Measurements from ENCODE around the gene MPHOSPH6. TPM values are rescaled to one million over a fixed set of nuclear protein-coding genes. Genes with fewer than 3 reads are reported as not detected.
A peak's percentile ranks its signal among the peaks of the same experiment; 100 is the strongest.

Gene MPHOSPH6
- total and polyA plus RNA-seq, 2 of the 13 experiments (the other 11 are each of a cell fraction or from before 2014, with no cell fraction given), result 28.4 to 76.4 TPM

DNA sequence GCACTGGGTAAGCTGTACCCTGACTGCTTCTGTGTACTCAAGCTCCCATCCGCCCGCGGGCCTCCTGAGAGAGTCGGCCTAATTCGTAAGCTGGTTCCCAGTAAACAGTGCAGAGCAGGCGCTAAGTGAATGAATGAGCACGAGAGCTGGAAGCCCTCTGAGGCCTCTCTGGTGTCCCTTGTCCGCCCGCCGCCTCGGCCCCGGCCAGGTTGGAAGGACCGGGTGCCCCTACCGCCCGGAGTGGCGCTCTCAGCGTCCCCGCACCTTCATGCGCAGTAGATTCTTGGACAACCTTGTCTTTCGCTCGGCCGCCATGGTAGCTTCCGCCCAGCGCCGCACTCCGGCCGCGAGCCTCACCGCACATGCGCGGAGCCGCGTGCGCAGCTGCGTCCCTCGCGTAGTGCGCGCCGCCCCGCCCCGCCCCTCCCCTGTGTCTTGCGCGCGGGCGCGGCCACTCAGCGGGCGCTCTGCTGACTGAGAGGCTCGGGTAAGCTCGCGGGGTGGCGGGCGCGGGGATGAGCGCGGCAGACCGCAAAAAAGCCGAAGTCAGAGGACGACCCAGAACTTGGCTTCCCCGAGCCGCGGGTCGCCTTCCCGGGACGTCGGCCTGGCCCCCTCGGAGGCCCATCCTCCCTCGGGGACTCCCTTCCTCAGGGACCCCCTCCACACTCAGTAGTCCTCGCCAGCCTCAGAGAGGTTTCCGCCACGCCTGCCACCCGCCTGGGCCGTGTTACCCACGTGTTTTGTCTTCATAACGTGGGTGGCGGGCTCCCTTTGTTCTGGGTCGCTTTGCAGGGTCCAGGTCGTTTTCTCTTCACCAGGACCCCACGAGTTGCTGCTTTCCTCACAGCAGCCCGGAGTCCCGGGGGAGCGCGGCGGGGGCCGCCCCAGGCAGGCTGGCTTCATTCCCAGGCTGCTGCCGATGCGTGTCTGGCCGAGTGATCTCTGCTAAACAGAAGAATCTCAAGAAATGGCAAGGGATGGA lies at the start of gene MPHOSPH6 (continued):
- TF ChIP-seq, protein P1, sequence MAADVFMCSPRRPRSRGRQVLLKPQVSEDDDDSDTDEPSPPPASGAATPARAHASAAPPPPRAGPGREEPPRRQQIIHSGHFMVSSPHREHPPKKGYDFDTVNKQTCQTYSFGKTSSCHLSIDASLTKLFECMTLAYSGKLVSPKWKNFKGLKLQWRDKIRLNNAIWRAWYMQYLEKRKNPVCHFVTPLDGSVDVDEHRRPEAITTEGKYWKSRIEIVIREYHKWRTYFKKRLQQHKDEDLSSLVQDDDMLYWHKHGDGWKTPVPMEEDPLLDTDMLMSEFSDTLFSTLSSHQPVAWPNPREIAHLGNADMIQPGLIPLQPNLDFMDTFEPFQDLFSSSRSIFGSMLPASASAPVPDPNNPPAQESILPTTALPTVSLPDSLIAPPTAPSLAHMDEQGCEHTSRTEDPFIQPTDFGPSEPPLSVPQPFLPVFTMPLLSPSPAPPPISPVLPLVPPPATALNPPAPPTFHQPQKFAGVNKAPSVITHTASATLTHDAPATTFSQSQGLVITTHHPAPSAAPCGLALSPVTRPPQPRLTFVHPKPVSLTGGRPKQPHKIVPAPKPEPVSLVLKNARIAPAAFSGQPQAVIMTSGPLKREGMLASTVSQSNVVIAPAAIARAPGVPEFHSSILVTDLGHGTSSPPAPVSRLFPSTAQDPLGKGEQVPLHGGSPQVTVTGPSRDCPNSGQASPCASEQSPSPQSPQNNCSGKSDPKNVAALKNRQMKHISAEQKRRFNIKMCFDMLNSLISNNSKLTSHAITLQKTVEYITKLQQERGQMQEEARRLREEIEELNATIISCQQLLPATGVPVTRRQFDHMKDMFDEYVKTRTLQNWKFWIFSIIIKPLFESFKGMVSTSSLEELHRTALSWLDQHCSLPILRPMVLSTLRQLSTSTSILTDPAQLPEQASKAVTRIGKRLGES (CRISPR knock-in tag; IDR thresholded peaks at IDR 0.05; ENCODE audit: borderline replicate concordance), result peak; percentile 78
- peak; percentile 60 for TF ChIP-seq KLF11 (CRISPR knock-in tag; IDR thresholded peaks at IDR 0.05)
- TF ChIP-seq ZFP1 (CRISPR knock-in tag; IDR thresholded peaks at IDR 0.05), result no peak
- TF ChIP-seq, protein P2, sequence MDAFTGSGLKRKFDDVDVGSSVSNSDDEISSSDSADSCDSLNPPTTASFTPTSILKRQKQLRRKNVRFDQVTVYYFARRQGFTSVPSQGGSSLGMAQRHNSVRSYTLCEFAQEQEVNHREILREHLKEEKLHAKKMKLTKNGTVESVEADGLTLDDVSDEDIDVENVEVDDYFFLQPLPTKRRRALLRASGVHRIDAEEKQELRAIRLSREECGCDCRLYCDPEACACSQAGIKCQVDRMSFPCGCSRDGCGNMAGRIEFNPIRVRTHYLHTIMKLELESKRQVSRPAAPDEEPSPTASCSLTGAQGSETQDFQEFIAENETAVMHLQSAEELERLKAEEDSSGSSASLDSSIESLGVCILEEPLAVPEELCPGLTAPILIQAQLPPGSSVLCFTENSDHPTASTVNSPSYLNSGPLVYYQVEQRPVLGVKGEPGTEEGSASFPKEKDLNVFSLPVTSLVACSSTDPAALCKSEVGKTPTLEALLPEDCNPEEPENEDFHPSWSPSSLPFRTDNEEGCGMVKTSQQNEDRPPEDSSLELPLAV (CRISPR knock-in tag; conservative IDR thresholded peaks at IDR 0.05; ENCODE audit: low read depth), result no peak
- peak; percentile 33; the same call in 1 of the 2 replicates for TF ChIP-seq ZNF773 (CRISPR knock-in tag; IDR thresholded peaks at IDR 0.05; ENCODE audit: borderline replicate concordance)
- TF ChIP-seq SNAPC2 (CRISPR knock-in tag; IDR thresholded peaks at IDR 0.05), result peak; percentile 93; the same call in 1 of the 2 replicates
- TF ChIP-seq ZFX (CRISPR knock-in tag; IDR thresholded peaks at IDR 0.05; ENCODE audit: low read depth), result peak; percentile 95
- no peak for TF ChIP-seq FOSL1 (CRISPR knock-in tag; IDR thresholded peaks at IDR 0.05; ENCODE audit: borderline replicate concordance)
- TF ChIP-seq PHF20 (CRISPR knock-in tag; IDR thresholded peaks at IDR 0.05), result peak; percentile 87
- peak; percentile 91; the same call in 1 of the 2 replicates for TF ChIP-seq DNMT3B (CRISPR knock-in tag; conservative IDR thresholded peaks at IDR 0.05)
- TF ChIP-seq, protein P3, sequence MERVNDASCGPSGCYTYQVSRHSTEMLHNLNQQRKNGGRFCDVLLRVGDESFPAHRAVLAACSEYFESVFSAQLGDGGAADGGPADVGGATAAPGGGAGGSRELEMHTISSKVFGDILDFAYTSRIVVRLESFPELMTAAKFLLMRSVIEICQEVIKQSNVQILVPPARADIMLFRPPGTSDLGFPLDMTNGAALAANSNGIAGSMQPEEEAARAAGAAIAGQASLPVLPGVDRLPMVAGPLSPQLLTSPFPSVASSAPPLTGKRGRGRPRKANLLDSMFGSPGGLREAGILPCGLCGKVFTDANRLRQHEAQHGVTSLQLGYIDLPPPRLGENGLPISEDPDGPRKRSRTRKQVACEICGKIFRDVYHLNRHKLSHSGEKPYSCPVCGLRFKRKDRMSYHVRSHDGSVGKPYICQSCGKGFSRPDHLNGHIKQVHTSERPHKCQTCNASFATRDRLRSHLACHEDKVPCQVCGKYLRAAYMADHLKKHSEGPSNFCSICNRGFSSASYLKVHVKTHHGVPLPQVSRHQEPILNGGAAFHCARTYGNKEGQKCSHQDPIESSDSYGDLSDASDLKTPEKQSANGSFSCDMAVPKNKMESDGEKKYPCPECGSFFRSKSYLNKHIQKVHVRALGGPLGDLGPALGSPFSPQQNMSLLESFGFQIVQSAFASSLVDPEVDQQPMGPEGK (CRISPR knock-in tag; IDR thresholded peaks at IDR 0.05), result peak; percentile 60; the same call in 1 of the 2 replicates
- no peak for TF ChIP-seq RBM22 (optimal IDR thresholded peaks at IDR 0.05; ENCODE audit: low read length)
- TF ChIP-seq SP140L (CRISPR knock-in tag; IDR thresholded peaks at IDR 0.05; ENCODE audit: borderline replicate concordance), result no peak
- no peak; the same call in 1 of the 2 replicates for TF ChIP-seq ZSCAN9 (CRISPR knock-in tag; IDR thresholded peaks at IDR 0.05; ENCODE audit: borderline replicate concordance)
- peak; percentile 87 for TF ChIP-seq MED8 (CRISPR knock-in tag; IDR thresholded peaks at IDR 0.05; ENCODE audit: insufficient replicate concordance)
- no peak; the same call in 1 of the 2 replicates for TF ChIP-seq IRX3 (CRISPR knock-in tag; IDR thresholded peaks at IDR 0.05; ENCODE audit: borderline replicate concordance, low read depth)
- TF ChIP-seq RFX5 (IDR thresholded peaks at IDR 0.05; ENCODE audit: low read depth, low read length), result no peak
- TF ChIP-seq, protein P4, sequence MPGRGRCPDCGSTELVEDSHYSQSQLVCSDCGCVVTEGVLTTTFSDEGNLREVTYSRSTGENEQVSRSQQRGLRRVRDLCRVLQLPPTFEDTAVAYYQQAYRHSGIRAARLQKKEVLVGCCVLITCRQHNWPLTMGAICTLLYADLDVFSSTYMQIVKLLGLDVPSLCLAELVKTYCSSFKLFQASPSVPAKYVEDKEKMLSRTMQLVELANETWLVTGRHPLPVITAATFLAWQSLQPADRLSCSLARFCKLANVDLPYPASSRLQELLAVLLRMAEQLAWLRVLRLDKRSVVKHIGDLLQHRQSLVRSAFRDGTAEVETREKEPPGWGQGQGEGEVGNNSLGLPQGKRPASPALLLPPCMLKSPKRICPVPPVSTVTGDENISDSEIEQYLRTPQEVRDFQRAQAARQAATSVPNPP (CRISPR knock-in tag; IDR thresholded peaks at IDR 0.05), result peak; percentile 93

Data from HepG2 (cell line).